Ascending aorta (tissue), 2 donors: Measurements from ENCODE around the gene DGKG. TPM values are rescaled to one million over a fixed set of nuclear protein-coding genes. Genes with fewer than 3 reads are reported as not detected.

Experiments
- DNase-seq, 2 donors: peaks; one replicate each; pipeline ENCODE4 v3.0.0-alpha.2; 2019; ENCODE audit warnings: low spot score in 2 of 2
- H3K27ac ChIP-seq, 2 donors: fragments of 200-600 bp; sonication (generic); one replicate each; pipeline ENCODE4 v1.5.1; 2016 to 2017; ENCODE audit warnings: mild to moderate bottlenecking in 1 of 2
- H3K27me3 ChIP-seq: fragments of 200-600 bp; sonication (generic); one replicate; pipeline ENCODE4 v1.5.1; 2017
- H3K36me3 ChIP-seq, 2 donors: fragments of 200-600 bp; sonication (generic); one replicate each; pipeline ENCODE4 v1.5.1; 2016
- H3K4me1 ChIP-seq, 2 donors: fragments of 200-600 bp; sonication (generic); one replicate each; pipeline ENCODE4 v1.5.1; 2016 to 2017; ENCODE audit warnings: mild to moderate bottlenecking in 1 of 2
- H3K4me3 ChIP-seq, 2 donors: fragments of 200-600 bp; sonication (generic); one replicate each; pipeline ENCODE4 v1.5.1; 2016 to 2017; ENCODE audit warnings: mild to moderate bottlenecking in 1 of 2
- H3K9me3 ChIP-seq, 2 donors: fragments of 200-600 bp; sonication (generic); one replicate each; pipeline ENCODE4 v1.5.1; 2016
- CTCF ChIP-seq, 3 experiments: fragments of 200-600 bp in 2 of 3; fragments of 450-650 bp in 1 of 3; sonication (generic) in 2 of 3; IDR thresholded peaks; one replicate each; pipeline ENCODE4 v1.5.1; 2016 to 2019; ENCODE audit warnings: antibody characterized with exemption in 3 of 3, mild to moderate bottlenecking in 1 of 3, moderate library complexity in 1 of 3
- intact Hi-C: fragments of 100-400 bp; cut with DNase I; formaldehyde crosslinking; loops from one replicate; pipeline ENCODE4 v1.15.1; 2023
- total RNA-seq: library from RNA; depleted of rRNA; stranded (reverse); fragments of >200 nt; gene quantifications from one replicate; pipeline ENCODE4 v1.1.0, GENCODE V29; 2016

Gene DGKG
- total RNA-seq, 1 donor from 2014 or later = 11.1 TPM

GRCh38 chr3:186124592-186124991 lies 237.4 kb downstream of the DGKG start:
- no peak for TF ChIP-seq CTCF (IDR thresholded peaks at IDR 0.05)
- H3K4me3 ChIP-seq = no peak overlapping the region
- no peaks in the 10 kb centered on the region for H3K36me3 ChIP-seq
- no peaks in the 10 kb centered on the region for H3K4me1 ChIP-seq
- H3K27me3 ChIP-seq = no peaks in the 10 kb centered on the region
- no peak overlapping the region for H3K27ac ChIP-seq
- no peak for DNase-seq
- intact Hi-C loops = no loop called here
- H3K9me3 ChIP-seq = no peaks in the 10 kb centered on the region

GRCh38 chr3:186123012-186123411 lies 239.0 kb downstream of the DGKG start:
- H3K4me3 ChIP-seq = no peak overlapping the region
- H3K9me3 ChIP-seq = no peaks in the 10 kb centered on the region
- no peaks in the 10 kb centered on the region for H3K4me1 ChIP-seq
- no peak for DNase-seq
- intact Hi-C loops = no loop called here
- no peak overlapping the region for H3K27ac ChIP-seq
- no peaks in the 10 kb centered on the region for H3K36me3 ChIP-seq
- no peak for TF ChIP-seq CTCF (IDR thresholded peaks at IDR 0.05)
- no peaks in the 10 kb centered on the region for H3K27me3 ChIP-seq

GRCh38 chr3:186121968-186122367 lies 240.1 kb downstream of the DGKG start:
- no peak overlapping the region for H3K4me3 ChIP-seq
- no peaks in the 10 kb centered on the region for H3K27me3 ChIP-seq
- intact Hi-C loops = no loop called here
- DNase-seq = no peak
- TF ChIP-seq CTCF (IDR thresholded peaks at IDR 0.05) = no peak
- no peaks in the 10 kb centered on the region for H3K36me3 ChIP-seq
- no peaks in the 10 kb centered on the region for H3K9me3 ChIP-seq
- no peaks in the 10 kb centered on the region for H3K4me1 ChIP-seq
- H3K27ac ChIP-seq = no peak overlapping the region

DNA sequence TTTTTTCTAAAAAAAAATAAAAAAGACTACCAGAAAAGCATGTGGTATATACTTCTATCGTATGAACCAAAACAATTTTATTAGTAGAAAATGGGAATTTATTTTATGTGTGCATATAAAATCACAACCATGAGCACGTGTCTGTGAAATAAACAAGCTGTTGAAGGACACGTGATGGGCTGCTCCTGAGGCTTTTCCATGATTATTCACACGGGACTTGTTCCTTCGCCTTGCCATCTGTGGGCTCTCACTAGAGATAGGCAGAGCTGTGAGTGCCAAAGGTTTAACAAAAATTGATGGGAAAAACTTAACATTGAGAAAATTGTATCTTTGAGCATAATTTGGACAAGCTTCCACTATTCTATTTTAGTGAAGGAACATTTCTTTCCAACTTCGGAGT lies 240.8 kb downstream of the DGKG start:
- intact Hi-C loops = no loop called here
- DNase-seq = no peak

DNA sequence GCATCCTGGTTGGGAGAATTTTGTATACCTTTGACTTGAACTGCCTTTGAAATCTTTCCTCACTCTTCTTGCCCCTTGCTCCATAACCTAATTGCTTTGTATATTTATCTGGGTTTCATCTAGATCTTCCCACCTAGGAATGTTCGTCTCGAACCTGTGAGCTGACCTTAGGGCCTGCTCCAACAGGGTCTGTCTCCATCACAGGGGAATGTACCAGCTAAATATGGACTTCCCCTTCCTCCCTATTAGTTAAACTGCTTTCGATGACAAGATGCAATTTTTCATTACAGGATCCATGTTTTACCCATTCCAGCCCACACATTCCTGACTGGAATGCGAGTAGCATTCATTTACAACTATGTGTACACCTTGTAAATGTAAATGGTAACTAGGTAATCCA lies 242.5 kb downstream of the DGKG start:
- Histone ChIP-seq H3K36me3 (no peaks in the 10 kb centered on the region), H3K4me3 (no peak overlapping the region), H3K9me3 (no peaks in the 10 kb centered on the region), H3K27me3 (no peaks in the 10 kb centered on the region), H3K27ac (no peak overlapping the region), H3K4me1 (no peaks in the 10 kb centered on the region)
- no peak for TF ChIP-seq CTCF (IDR thresholded peaks at IDR 0.05)
- intact Hi-C loops = no loop called here
- no peak for DNase-seq

More for the DNA sequence above, 240.8 kb downstream of the DGKG start:
- H3K4me3 ChIP-seq = no peak overlapping the region
- no peak for TF ChIP-seq CTCF (IDR thresholded peaks at IDR 0.05)
- no peaks in the 10 kb centered on the region for H3K27me3 ChIP-seq
- H3K36me3 ChIP-seq = no peaks in the 10 kb centered on the region
- no peaks in the 10 kb centered on the region for H3K4me1 ChIP-seq
- no peaks in the 10 kb centered on the region for H3K9me3 ChIP-seq
- H3K27ac ChIP-seq = no peak overlapping the region

DNA sequence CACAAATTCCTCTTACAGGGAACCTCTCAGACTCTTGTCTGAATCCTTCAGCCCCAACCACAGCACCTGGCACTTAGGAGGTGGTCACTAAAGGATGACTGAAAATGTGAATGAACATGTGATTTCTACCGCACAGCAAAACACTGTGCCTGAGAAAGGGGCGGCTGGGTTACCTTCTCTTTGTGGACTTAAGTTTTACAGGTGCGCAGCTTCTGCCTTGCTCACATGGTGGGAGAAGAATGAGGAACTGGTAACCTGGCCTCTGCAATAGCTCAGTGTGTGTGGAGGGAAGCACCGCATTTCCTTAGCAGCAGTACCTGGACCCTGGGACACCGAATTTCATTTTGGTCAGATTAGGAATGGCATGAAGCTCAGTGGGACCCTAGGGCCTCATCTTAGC lies 243.3 kb downstream of the DGKG start:
- no peaks in the 10 kb centered on the region for H3K27me3 ChIP-seq
- H3K9me3 ChIP-seq = no peaks in the 10 kb centered on the region
- H3K36me3 ChIP-seq = no peaks in the 10 kb centered on the region
- H3K27ac ChIP-seq = no peak overlapping the region
- DNase-seq = no peak
- H3K4me1 ChIP-seq = no peaks in the 10 kb centered on the region
- intact Hi-C loops = no loop called here
- TF ChIP-seq CTCF (IDR thresholded peaks at IDR 0.05) = no peak
- no peak overlapping the region for H3K4me3 ChIP-seq
